ENCODE results near the gene THOC7.

Gene THOC7

DNA sequence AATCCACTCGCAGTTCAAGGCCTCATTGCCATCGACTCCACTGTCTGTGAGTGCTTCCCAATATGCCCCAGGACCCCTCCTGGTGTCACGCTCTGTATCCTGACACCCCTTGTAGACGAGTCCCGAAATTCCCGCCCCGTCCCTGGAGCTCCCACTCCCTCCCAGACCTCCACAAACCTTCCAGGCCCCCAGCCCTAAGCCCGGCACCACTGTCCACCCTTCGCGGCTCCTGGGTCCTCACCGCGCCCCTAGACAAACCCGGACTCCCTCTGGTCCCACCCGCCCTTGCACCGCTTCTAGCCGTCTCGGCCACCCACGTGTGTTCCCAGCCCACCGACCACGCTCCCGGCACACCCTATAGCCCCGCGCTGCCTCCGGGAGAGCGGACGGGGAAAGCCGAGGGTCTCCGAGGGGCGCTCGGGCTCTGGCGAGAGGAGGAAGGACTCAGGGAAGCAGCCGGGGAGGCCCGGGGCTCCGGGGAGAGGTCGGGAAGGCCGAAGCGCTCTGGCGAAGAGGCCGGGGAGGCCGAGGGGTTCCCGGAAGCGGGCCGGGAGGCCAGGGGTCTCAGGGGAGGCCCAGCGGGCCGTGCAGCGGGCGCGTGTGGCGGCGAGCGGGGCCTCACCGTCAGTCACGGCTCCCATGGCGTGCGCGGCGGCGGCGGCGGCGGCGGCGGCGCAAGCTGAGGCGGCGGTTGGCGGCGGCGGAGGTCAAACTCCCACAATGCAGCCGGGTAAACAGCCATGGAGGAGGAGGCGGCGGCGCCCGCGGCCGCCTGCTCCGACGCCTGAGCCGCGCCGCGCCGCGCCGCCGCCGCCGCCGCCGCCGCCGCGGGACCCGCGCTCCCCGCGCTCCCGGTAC is at the start of gene THOC7, which contains the start of gene ATXN7:
THOC7 (minus strand) TSS at position 656 of the 858 bp plus-strand sequence; CDS start at position 641, 15 bp downstream.
ATXN7 (plus strand) TSS at position 718 of the 858 bp plus-strand sequence. CDS start 48,732 bp downstream, outside the sequence.
- DNase-seq = peak; percentile 16

DNA sequence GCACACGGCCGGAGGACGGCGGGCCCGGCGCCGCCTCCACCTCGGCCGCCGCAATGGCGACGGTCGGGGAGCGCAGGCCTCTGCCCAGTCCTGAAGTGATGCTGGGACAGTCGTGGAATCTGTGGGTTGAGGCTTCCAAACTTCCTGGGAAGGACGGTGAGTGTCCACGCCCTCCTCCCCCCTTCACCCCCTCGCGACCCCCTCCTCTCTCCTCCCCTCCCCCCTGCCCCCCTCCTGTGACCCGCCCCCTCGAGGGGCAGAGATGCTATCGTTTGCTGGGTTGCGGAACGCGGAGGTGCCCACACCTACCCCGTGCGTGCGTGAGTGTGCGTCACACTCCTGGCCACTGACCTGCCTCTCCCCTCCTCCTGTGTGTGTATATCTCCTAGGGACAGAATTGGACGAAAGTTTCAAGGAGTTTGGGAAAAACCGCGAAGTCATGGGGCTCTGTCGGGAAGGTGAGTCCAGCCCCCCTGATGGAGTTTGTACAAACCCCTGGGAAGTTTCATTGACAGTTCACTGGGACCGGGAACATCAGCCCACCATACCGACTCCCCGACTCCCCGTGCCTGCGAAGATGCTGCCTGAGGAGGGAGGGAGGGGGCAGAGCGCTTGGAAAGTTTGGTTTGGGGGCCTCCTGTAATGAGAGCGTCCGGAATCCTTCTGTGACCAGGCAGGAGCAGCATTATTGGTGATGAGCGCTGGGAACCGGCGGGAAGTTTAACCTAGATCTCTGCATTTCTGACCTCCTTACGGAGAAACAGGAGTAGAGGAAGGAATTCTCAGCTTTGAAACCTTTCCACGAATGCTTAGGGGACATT is 49.4 kb upstream of the THOC7 start:
- no peak for DNase-seq

DNA sequence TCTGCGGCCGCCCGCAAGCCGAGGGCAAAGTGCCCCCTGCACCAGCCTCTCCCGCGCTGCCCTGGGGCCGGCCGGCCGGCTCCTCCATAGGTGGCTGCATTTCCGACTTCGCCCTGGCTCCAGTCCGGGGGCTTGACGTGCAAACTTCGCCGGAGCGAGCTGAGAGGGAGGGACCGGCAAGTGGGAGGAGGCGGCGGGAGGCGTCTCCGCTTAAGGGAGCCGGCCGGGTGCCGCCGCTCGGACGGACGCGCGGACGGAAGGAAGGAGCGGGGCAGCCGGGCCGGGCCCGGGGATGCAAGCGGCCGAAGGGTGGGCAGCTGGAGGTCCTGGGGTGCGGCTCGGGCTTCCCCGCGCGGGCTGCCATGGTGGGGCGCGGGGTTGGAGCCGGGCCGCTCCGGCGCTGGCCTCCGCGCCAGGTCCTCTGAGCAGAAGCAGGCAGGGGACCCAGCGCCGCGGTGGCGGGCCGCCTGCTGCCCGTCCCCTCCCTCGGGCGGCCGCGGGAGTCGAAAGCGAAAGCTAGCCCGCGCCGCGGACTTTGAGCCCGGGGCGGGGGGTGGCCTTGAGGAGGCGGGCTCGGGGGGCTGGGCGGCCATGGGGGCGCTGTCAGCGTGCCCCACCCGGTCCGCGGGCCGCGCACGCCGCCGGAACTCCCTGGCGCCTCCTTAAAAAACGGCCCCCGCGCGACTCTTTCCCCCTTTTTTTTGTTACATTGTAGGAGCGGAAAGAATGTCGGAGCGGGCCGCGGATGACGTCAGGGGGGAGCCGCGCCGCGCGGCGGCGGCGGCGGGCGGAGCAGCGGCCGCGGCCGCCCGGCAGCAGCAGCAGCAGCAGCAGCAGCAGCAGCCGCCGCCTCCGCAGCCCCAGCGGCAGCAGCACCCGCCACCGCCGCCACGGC is 48.5 kb upstream of the THOC7 start, which contains the start of gene SCAANT1:
SCAANT1 (minus strand) TSS at position 511 of the 895 bp plus-strand sequence.
- DNase-seq = peak; percentile 42

DNA sequence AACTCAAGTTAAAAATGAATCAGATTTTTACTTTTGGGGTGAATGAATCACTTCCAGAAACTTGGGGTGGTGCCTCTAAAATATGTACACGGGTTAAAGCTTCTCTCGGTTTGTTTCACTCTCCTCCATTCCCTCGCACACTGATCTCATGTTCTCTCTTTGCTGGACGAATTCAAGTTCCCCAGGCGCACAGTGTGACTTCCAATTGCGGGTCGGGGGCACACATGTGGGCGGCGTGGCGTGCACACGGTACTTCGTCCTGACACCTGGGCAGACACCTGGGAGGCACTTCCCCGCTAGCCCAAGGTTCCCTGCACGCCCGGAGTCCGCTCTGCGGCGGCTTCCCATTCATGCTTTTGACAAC is 47.9 kb upstream of the THOC7 start:
- no peak for DNase-seq

DNA sequence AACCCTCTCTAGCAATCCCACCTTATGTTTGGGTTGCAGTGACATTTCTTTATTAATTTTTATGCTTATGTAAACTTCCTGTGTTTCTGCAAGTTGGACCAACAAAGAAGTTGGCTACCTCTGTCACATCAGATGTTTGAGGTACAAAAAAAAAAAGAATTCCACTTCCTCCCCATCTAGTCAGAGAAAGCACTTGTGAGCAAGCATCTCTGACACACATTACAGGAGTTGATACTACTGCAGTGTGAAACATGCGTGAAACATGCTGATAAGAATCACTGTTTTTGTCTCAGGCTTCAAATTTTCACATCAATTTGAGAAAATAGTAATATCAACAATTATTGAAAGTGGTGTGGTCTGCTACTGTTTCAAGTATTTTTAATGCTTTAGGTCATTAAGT is 47.3 kb upstream of the THOC7 start:
- no peak for DNase-seq

DNA sequence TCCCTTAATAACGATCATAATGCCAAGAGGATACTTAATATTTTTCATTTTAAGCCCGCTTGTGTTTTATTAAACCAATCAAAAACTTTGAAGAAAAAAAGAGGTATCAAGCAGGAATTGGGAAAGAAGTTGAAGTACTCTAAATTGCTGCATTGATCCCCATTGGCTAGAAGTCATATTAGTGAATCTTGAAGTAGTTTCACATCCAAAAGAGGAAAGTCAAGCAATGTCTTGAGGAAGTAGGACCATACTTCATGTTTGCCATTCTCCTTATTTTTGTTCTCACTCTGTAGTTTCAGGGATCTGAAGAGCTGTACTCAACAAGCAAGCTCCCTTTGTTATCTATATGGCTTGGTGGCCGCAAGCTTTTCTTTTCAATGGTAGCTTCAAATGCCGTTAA is 46.4 kb upstream of the THOC7 start:
- DNase-seq = no peak

DNA sequence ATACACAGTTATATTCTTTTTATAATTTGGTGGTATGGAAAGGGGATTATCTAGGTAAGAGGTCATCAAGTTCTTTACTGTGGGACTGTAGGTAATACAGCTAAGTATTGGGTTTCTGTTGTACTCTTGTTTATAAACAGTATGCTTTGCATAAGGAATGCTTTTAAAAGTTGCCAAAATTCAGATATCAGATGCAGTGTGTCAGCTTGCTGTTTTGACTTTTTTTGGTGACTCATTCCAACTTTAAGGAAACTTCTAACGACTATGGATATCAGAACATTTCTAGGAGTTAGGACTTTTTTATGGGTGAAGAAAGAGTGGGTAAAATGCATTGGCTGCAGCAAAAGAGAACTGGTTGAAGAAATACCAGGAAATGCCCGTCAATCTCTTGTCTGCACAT is 45.8 kb upstream of the THOC7 start:
- no peak for DNase-seq

DNA sequence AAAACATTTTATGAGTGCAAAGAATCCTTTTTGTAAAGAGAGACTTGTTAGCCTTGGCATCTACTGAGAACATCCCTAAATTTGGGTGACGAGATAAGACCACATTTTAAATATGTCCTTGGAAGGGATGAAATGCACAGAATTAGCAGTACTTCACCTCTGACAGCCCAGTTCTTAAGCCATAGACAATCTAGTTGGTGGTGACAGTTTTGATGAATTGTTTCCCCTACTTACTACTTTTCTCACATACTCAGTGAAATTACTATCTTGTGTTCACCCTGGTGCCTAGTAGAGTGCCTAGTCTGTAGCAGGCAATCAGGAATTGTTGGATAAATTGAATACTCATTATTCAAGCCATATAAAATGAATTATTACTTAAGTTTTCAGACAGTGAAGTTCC is 45.2 kb upstream of the THOC7 start:
- no peak for DNase-seq

DNA sequence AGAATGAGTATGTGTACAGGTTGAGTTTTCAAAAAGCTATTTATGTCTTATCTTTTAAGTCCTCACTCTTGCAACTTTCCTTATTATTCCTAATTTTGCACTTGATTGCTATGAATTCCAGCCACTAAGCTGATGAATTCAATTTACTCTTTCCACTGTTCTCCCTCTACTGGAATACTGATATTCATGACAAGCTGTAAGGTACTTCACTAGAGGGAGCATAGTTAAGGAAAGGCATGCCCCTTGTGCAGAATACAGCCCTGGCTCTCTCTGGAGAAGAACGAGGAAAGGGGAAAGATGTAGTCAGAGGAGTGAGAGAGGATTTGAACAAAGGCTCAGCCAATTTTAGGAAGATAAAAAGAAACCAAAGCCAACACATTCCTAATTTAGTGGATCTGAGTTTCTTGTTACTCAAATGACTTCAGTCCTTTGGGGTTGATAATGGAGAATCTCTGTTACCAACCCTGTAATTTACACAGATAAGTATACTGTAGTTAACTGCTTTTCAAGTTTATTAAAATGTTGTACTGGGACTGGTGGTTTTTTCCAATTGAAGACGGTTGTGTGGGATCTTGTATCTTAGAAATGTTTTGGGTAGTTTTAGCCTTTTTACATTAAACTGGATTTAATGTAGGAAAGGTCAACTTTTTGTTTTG is 44.6 kb upstream of the THOC7 start:
- DNase-seq = no peak

DNA sequence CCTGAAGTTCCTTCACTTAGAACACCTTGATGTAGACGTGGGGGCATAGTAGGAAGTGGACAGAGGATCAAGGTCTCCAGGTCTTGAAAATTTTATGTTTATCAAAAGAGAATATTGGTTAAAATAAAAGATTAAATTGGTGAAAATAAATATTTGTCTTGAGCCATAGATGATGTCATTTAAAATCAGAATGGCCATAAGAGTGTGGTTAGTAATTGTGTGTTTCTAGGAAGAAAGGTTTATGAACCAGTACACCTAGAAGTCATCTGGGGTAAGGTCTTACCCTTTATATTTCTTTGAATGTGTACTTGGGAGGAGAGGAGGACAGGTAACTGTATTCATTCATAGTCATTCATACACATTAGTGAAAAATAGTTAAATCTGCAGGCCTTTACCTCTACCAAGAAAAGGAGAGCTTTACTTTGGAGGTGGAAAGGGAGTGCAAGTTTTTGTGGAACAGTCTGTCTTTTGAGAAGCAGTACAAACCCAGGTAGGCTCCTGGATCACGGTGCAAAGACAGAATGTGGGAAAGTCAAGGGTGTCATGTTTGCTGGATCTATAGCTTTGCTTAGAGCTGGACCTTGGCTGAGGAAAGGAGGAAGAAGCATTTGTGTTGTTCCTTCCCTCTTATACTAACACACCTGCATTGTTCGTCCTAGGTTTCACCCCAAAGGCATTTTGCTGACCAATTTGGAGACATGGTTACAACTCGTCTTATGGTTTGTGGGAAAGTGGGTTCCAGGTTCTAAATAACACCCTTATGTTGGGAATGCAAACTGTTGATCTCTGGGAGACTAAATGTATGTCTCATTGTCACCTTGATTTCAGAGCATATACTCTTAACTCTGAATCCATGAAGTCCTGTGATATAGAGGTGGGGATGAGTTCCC is 42.4 kb upstream of the THOC7 start:
- DNase-seq = no peak

DNA sequence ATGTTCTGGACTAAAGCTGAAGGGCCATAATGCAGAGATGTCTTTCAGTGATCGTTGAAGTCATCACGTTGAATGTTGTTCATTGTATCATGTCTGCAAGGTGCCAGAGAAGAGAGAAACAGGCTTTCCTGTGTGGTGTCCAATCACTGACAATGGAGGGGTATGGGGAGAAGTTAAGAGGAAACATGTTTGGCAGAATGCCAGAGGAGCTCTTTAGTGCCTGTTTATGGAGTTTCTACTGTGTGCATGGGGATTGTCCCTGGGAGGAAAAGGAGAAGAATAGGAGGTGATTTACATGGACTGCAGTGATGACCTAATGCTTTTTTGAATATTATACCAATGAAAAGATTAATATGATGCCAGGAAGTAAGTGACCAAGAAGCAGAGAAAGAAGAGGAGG is 36.9 kb upstream of the THOC7 start:
- DNase-seq = peak; percentile 40

DNA sequence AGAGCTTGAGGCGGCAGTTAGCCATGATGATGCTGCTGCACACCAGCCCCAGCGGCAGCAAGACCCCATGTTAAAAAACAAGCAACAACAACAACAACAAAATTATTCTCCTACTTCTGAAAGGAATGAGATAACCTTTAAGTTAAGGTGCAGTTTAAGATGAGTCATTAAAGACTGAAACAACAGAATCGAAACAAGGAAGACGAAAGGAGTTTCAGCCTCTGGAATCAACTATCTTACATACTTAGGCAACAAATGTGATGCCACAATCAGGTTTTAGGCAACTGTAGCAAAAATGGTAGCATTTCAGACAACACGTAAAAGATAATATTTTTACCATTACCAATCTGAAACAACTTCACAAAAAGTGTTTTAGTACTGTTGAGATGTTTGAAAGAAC is 36.4 kb upstream of the THOC7 start:
- DNase-seq = no peak

DNA sequence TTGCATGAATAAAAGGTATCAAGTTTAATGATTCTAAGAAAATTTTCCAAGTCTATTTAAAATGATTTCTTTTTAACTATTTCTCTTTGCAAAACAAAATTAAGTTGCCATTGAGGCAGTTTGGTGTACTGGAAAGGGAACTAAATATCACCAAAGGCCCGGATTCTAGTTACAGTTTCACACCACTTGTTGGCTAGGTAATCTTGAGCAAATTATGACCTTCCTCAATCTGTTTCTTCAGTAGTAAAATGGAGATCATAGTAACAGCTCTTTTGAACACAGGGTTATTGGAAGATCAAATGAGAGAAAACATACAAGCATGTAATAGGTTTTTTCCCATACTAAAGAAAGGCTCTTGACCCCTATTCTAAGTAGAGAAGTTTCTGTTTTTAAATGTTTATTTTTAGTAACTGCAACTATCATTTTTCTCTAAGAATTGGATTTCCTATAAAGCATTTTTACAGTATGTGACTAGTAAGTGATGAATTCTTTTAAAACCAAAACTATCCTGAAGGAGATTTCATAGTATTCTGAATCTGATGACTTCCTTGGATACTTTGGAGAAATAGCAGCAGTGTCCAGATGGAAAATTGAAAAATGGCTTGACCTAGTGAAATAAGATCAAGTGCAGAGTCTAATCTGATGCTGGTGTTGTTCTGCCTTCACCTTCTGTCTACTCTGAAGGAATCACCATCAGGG is 32.9 kb upstream of the THOC7 start:
- DNase-seq = no peak

DNA sequence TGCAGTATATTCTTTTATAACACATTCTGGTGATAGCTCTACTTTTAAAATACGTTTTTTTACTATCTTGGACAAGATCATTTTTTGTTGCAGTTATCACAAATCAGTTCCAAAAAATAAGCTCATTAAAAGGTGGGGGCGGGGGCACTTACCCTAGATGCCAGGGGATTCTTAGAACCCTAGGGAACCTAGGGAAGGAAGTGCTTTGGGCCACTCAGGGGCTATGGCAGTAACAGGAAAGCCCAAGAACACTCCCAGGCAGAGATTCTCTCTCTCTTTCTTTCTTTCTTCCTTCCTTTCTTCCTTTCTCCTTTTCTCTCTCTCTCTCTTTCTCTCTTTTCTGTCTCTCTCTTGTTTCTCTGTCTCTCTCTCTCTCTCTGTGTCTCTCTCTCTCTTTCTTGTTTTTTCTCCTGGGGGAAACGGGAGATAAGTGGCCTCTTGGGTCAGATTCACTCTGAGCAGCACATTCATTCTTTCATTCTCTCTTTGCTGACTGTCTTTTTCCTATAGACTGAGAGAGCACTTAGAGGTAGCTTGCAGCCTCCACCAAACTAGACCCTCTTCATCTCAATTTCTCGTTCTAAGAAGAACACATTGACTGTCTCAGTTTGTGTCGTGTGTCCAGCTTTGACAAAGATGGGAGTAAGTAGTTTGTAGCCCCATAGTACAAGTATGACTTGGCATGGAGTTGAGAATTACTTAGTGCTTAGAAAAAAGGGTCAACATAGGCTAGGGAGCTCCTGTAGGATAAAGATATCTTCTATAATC is 32.0 kb upstream of the THOC7 start:
- DNase-seq = no peak

DNA sequence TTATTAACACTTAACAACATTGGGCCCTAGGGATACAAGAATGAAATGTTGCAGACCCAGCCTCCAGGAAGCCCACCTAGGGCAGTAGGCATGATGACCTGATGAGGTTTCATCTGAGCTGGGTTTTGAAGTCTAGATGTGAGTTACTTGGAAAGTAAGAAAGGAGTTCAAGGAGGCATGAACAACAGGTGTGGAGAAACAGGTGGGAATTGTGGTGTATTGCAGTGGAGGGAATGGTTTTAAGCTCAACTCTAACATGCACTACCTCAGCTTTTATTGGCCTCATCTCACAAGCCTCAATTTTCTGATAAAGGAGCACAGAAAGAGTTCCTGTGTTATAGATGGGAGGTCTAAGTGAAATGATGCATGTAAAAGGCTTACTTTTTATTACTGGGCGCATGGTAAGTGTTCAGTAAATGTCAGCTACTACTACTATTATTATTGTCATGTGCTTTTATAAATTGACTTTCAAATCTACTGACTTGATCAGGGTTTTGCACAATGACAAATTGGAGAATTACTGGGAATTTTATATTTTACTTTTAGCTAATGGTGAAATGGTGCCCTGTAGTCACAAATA is 29.3 kb upstream of the THOC7 start:
- no peak for DNase-seq

DNA sequence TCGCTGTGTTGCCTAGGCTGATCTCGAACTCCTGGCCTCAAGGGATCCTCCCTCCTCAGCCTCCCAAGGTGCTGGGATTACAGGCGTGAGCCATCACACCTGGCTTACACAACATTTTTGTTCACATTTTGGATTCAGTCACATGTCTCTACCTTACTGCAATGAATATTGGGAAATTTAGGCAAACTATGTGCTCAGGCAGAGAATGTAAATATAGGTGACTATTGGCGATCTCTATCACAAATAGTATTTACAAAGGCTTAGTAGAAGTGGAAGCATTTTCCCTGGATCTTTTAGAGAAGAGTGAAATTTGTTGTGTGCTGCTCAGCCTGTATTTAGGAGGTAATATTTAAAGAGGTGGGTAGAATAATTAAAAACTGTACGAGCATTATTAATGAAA is 27.9 kb upstream of the THOC7 start:
- no peak for DNase-seq

DNA sequence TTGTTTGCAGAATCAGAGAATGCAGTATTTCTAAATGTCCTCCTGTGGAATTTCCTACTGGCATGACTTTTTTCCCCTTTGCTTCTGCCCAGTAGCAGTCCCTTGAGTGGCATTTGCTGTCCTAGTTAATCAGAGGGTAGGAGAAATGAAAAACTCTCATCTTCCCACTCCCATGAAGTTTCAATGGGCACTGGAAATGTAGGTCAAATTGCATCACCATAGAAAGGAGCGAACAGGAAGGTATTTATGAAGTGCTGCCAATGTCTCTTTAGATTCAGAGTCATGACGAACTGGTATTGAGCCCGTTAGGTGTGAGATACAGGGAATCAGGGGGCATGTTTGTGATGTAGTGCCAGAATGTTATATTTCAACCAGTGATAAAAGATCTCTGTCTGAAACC is 23.3 kb upstream of the THOC7 start:
- DNase-seq = no peak

DNA sequence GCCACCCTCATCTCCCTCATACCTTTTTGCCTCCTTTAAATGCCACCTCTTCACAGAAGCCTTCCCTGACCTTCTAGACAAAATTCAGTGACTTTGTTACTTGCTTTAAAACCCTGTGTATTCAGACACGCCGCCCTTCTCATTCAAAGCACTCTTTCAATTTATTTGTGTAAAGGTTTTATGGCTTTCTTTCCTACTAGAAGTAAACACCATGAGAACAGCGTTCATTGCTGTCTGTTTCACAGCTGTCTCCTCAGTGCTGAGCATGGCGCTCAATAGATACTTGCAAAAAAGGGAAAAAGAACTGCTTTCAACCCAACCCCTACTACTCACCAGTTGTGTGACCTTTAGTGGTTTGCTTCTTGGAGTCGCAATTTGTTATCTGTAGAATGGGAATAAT is 17.0 kb upstream of the THOC7 start:
- no peak for DNase-seq

DNA sequence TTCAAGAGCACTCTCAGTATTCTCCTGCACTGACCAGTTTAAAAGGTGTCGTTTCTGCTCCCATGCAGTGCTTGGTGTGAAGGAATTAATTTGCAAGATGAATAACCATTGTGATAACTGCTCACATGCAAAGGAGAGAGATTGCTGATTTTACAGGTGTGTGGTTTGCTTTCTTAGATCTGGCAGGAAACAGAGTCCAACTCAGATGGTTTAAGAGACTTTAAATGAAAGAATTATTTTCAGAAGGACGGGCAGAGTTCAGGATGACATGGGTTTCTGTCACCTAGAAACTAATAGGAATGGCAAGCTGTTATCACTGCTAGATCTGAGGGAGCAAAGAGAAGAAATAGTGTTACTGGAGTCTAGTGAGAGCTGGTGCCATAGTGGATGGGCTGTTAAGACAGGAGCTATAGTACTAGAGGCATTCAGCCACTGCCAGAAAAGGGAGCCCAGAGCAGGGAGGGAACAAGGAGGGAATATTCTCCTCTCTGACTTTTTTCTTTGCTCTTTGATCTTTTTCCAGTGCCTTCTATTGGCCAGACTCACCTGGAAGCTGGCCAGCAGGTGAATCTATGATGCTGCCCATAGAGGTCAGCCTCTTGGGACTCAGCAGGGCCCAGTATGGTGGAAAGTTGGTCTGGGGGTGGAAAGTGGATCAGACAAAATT is 14.9 kb upstream of the THOC7 start:
- DNase-seq = no peak

All from NCI-H2029 (cell line).